GM13976 (cell line): ENCODE results near the gene ARID1A.

Source experiments
- DNase-seq: peaks from one replicate; pipeline ENCODE4 v3.0.0; 2012; ENCODE audit warnings: low spot score
- in situ Hi-C: fragments of 300-500 bp; cut with MboI; formaldehyde crosslinking; loops from one replicate; pipeline ENCODE4 v1.12.0; 2022; ENCODE audit warnings: low sequenced_read_pairs, mixed read lengths, inconsistent platforms; ENCODE audit not compliant: unreplicated experiment
- TF ChIP-seq, protein P1 (sequence below): IDR thresholded peaks from 2 replicates; pipeline ENCODE4 v1.5.1; 2012; ENCODE audit warnings: borderline replicate concordance, mild to moderate bottlenecking; ENCODE audit not compliant: insufficient read depth; ENCODE audit errors: extremely low read depth, missing control alignments, control extremely low read depth

Gene ARID1A

GRCh38 chr1:26771643-26772321 is 76.0 kb downstream of the ARID1A start:
- TF ChIP-seq, protein P1, sequence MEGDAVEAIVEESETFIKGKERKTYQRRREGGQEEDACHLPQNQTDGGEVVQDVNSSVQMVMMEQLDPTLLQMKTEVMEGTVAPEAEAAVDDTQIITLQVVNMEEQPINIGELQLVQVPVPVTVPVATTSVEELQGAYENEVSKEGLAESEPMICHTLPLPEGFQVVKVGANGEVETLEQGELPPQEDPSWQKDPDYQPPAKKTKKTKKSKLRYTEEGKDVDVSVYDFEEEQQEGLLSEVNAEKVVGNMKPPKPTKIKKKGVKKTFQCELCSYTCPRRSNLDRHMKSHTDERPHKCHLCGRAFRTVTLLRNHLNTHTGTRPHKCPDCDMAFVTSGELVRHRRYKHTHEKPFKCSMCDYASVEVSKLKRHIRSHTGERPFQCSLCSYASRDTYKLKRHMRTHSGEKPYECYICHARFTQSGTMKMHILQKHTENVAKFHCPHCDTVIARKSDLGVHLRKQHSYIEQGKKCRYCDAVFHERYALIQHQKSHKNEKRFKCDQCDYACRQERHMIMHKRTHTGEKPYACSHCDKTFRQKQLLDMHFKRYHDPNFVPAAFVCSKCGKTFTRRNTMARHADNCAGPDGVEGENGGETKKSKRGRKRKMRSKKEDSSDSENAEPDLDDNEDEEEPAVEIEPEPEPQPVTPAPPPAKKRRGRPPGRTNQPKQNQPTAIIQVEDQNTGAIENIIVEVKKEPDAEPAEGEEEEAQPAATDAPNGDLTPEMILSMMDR: no peak
- in situ Hi-C loops: no loop called here
- DNase-seq: peak; percentile 49

DNA sequence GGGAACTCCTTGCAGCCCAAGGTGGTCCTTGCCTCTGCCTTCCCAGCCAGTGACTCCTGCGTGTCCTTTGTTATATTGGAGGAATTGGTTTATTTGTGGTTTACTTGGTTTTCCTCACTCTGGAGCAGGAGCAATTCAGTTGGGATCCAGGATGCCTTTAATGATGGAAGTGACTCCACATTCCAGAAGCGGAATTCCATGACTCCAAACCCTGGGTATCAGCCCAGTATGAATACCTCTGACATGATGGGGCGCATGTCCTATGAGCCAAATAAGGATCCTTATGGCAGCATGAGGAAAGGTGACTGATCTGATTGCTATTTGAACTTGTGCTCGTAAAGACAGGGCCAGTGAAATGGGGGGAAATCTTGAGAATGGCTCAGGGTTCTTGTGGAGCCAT is 76.9 kb downstream of the ARID1A start:
- in situ Hi-C loops: no loop called here
- TF ChIP-seq, protein P1: no peak
- DNase-seq: no peak

- no peak for DNase-seq
- in situ Hi-C loops: no loop called here
- TF ChIP-seq, protein P1: no peak
These were observed 78.6 kb downstream of the ARID1A start for GRCh38 chr1:26774462-26774861.

DNA sequence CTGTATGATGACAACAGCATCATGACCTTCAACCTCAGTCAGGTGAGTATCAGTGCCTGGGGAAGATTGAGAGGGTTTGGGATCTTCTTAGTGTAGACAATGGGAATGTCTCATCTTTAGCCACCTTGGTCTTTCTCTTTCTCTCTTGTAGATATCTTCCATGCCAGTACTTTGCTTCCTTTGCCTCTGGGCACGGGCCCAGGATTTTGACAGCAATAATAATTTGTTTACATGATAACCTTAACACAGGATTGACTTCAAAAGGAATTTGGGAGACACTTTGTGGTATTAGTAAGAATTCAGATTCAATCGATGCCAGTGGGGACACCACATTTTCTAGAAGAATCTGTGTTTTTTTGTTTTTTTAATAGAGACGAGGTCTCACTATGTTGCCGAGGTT is 79.9 kb downstream of the ARID1A start:
- TF ChIP-seq, protein P1: no peak
- in situ Hi-C loops: no loop called here
- DNase-seq: no peak

- no peak for DNase-seq
- in situ Hi-C loops: no loop called here
- TF ChIP-seq, protein P1: no peak
These were observed 83.4 kb downstream of the ARID1A start for GRCh38 chr1:26779098-26779668.

DNA sequence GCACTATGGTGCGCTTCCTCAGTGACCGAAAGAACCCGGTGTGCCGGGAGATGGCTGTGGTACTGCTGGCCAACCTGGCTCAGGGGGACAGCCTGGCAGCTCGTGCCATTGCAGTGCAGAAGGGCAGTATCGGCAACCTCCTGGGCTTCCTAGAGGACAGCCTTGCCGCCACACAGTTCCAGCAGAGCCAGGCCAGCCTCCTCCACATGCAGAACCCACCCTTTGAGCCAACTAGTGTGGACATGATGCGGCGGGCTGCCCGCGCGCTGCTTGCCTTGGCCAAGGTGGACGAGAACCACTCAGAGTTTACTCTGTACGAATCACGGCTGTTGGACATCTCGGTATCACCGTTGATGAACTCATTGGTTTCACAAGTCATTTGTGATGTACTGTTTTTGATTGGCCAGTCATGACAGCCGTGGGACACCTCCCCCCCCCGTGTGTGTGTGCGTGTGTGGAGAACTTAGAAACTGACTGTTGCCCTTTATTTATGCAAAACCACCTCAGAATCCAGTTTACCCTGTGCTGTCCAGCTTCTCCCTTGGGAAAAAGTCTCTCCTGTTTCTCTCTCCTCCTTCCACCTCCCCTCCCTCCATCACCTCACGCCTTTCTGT is 84.6 kb downstream of the ARID1A start:
- TF ChIP-seq, protein P1: no peak
- no peak for DNase-seq
- in situ Hi-C loops: no loop called here
